ENCODE measurements around the gene SLC29A3. TPM values are rescaled to one million over a fixed set of nuclear protein-coding genes. Genes with fewer than 3 reads are reported as not detected.

SLC29A3 gene
- total RNA-seq, 2 donors from 2014 or later = 4.4 to 5.3 TPM

Other genes starting within 250 kb of the SLC29A3 start
- gene UNC5B, start 106.7 kb upstream of the SLC29A3 start, total RNA-seq = under 1 TPM; 0.05 to 0.12 TPM
- gene CDH23, start 77.7 kb downstream of the SLC29A3 start, total RNA-seq = 1 to 10 TPM; 1.1 to 2.8 TPM

Data from activated T-cell treated with anti-CD3 and anti-CD28 coated beads, Interleukin-2, amount 50 U/mL, for 72 hours (primary cell).